ENCODE data around the gene CENPW.

The CENPW gene

DNA sequence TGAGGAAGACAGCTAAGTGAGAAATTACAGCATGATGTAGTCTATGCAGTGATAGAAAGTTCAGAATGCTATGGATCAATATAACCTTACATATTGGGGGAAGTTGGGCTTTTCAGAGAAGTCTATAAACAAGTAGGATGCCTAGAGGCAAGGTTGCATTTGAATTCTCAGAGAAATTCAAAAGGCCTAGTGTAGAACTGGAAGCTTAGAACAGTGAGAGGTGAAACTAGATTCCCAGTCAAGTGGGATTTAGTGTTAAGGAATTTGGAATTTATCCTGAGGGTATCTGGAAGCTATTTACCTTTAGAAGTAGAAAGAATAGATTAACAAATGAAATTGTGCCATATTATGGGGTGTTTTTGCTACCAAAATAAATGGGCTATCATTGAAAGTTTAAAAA lies 4.3 kb downstream of the CENPW start:
- peaks cover 29% of the 10 kb centered on the region for H3K4me1 Mint-ChIP-seq (ENCODE audit: low read depth)
- H3K4me3 Mint-ChIP-seq = no peak overlapping the region
- H3K36me3 Mint-ChIP-seq (ENCODE audit: low read depth) = no peaks in the 10 kb centered on the region
- H3K9me3 Mint-ChIP-seq = no peaks in the 10 kb centered on the region
- intact Hi-C loops (cut with micrococcal nuclease) = loop anchor here (10.0 kb wide), 2 partner anchors 349 to 921 kb away; partner anchors contain the start of gene RNF146
- H3K27me3 Mint-ChIP-seq = no peaks in the 10 kb centered on the region
- no peak overlapping the region for H3K27ac Mint-ChIP-seq

DNA sequence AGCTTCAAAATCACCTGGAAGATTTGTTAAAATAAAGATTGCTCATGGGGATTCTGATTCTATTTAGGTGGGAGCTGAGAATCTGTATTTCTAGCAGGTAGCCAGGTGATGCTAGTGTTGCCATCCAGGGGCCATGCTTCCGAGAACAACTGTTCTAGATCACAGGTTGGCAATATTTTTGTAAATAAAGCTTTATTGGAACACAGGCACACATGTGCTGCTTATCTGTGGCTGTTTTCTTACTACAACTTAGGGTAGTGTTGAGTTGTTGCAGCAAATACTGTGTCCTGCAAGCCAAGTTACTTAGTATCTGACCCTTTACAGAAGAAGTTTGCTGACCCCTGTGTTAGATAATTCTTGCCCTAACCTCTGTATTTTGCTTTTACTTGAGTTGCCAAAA lies 12.0 kb downstream of the CENPW start:
- Mint-ChIP-seq H3K27ac (no peak overlapping the region), H3K27me3 (no peaks in the 10 kb centered on the region), H3K36me3 (ENCODE audit: low read depth) (no peaks in the 10 kb centered on the region), H3K4me1 (ENCODE audit: low read depth) (no peaks in the 10 kb centered on the region), H3K4me3 (no peak overlapping the region), H3K9me3 (peaks cover 9% of the 10 kb centered on the region)
- intact Hi-C loops (cut with micrococcal nuclease) = no loop called here

DNA sequence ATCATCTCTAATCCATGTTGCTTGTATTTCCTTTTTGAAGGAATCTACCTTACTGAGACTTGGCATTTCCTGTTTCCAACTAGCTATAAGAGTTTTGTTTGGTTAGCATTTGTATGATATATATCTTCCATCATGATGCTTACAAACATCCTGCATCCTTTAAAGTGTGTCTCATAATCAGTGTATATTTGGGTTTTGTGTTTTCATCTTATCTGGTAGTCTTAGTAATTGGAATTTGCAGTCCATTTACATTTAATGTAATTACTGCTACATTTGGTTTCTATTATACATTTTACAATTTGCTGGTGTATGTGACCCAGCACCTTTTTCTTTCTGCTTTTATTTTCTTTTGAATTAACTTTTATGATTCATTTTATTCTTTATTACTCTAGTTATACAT lies 12.6 kb downstream of the CENPW start:
- H3K4me3 Mint-ChIP-seq = no peak overlapping the region
- no peaks in the 10 kb centered on the region for H3K27me3 Mint-ChIP-seq
- no peaks in the 10 kb centered on the region for H3K4me1 Mint-ChIP-seq (ENCODE audit: low read depth)
- no peak overlapping the region for H3K27ac Mint-ChIP-seq
- intact Hi-C loops (cut with micrococcal nuclease) = no loop called here
- no peaks in the 10 kb centered on the region for H3K36me3 Mint-ChIP-seq (ENCODE audit: low read depth)
- H3K9me3 Mint-ChIP-seq = peaks cover 13% of the 10 kb centered on the region

DNA sequence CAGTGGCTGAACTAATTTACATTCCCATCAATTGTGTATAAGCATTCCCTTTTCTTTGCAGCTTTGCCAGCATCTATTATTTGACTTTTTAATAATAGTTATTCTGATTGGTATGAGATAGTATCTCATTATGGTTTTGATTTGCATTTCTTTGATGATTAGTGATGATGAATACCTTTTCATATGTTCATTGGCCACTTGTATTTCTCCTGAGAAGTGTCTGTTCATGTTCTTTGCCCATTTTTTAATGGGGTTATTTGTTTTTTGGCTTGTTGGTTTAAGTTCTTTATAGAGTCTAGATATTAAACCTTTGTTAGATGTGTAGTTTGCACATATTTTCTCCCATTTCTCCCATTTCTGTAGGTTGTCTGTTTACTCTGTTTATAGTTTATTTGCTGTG lies 16.6 kb downstream of the CENPW start:
- Mint-ChIP-seq H3K27ac (no peak overlapping the region), H3K36me3 (ENCODE audit: low read depth) (peaks cover 13% of the 10 kb centered on the region), H3K27me3 (no peaks in the 10 kb centered on the region), H3K9me3 (peaks cover 19% of the 10 kb centered on the region), H3K4me3 (no peak overlapping the region), H3K4me1 (ENCODE audit: low read depth) (no peaks in the 10 kb centered on the region)
- intact Hi-C loops (cut with micrococcal nuclease) = no loop called here

DNA sequence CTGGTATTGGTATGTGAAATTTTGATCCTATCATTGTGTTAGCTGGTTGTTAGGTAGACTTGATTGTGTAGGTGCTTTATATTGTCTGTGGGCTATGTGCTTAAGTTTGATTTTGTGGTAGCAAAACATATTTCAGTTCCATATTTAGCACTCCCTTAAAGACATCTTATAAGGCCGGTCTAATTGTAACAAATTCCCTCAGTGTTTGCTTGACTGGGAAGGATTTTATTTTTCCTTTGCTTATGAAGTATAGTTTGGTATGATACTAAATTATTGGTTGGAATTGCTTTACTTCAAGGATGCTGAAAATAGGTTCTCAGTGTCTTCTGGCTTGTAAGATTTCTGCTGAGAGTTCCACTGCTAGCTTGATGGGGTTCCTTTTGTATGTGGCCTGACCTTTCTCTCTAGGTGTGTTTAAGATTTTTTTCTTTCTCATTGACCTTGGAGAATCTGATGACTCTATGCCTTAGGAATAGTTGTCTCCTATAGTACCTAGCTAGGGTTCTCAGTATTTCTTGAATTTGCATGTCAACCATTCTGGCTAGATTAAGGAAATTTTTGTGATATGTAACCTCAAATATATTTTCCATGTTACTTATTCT lies 20.1 kb downstream of the CENPW start:
- H3K27ac Mint-ChIP-seq = no peak overlapping the region
- no peaks in the 10 kb centered on the region for H3K4me1 Mint-ChIP-seq (ENCODE audit: low read depth)
- peaks cover 19% of the 10 kb centered on the region for H3K9me3 Mint-ChIP-seq
- H3K36me3 Mint-ChIP-seq (ENCODE audit: low read depth) = peaks cover 13% of the 10 kb centered on the region
- no peaks in the 10 kb centered on the region for H3K27me3 Mint-ChIP-seq
- no peak overlapping the region for H3K4me3 Mint-ChIP-seq
- intact Hi-C loops (cut with micrococcal nuclease) = no loop called here

DNA sequence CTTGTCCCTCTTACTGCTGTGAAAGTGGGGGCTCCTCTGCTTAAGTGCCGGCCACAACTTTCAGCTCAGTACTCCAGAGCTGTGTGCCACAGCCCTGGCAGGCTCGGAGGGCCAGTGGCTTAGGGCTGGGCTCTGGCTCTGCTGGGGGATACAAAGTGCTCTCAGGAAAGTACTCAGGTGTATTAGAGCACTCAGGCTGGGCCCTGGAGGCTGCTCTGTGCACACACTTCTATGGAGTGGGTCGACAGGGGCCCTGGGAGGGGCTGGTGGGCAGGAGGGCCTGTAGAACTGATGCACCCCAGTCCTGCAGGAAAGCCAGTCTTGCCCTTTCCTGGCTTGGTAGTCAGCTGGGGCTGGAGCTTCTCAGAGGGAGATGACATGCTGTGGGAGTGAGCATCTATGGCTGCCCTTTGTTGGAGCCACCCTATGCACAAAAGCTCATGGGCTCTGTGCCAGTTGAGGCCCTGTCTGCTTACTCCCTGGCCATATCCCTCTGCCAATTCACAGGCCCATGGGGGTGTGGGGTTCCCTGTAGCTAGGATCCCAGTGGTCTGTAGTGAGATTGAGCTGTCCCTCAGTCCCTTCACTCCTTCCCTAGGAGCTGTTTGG lies 22.0 kb downstream of the CENPW start:
- intact Hi-C loops (cut with micrococcal nuclease) = loop anchor here (1.0 kb wide), 1 partner anchor 759 kb away; no protein-coding TSS in a partner anchor
- Mint-ChIP-seq H3K4me1 (ENCODE audit: low read depth) (no peaks in the 10 kb centered on the region), H3K27ac (no peak overlapping the region), H3K9me3 (peaks cover 10% of the 10 kb centered on the region), H3K4me3 (no peak overlapping the region), H3K36me3 (ENCODE audit: low read depth) (peaks cover 13% of the 10 kb centered on the region), H3K27me3 (no peaks in the 10 kb centered on the region)

DNA sequence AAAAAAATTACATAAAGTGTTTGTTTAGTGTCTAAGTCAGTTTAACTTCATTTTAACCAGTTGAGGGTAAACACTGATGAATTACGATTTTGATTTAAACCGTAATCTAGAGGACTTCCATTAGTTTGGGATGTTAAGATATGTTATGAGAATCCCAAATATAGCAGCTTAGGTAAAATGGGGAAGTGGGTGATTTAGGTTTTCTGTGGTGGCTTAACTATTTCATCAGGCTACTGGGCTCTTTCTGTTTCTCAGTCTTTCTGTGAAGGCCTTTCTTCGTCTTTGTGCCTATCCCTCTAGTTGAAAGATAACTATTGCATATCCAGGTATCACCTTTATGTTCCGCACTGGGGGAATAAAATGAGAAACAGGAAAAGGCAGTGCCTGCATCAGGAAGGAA lies 27.9 kb downstream of the CENPW start:
- Mint-ChIP-seq H3K4me1 (ENCODE audit: low read depth) (peaks cover 6% of the 10 kb centered on the region), H3K36me3 (ENCODE audit: low read depth) (no peaks in the 10 kb centered on the region)
- intact Hi-C loops (cut with micrococcal nuclease) = no loop called here

DNA sequence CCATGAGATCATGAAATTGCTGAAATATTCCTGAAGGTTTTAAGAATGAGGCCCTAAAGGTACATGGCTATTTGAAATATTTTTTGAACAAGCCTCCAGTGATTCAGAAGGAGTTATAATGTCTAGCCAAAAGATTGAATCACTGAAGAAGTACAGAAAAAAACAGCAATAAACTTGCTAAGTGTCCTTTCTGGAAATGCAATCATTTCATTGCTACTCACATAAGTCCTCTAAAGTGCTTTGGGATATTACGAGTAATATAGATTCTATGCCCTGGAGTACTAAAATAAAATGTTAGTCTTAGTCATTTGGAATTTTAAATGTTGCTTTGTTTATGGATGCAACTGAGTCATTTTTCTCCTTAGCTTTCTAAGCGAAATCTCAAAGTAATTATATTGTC lies 32.7 kb downstream of the CENPW start:
- intact Hi-C loops (cut with micrococcal nuclease) = no loop called here
- no peak overlapping the region for H3K4me3 Mint-ChIP-seq
- H3K27me3 Mint-ChIP-seq = no peaks in the 10 kb centered on the region
- H3K36me3 Mint-ChIP-seq (ENCODE audit: low read depth) = no peaks in the 10 kb centered on the region
- H3K9me3 Mint-ChIP-seq = peaks cover 10% of the 10 kb centered on the region
- H3K27ac Mint-ChIP-seq = no peak overlapping the region
- peaks cover 6% of the 10 kb centered on the region for H3K4me1 Mint-ChIP-seq (ENCODE audit: low read depth)

More for the DNA sequence above, 27.9 kb downstream of the CENPW start:
- Mint-ChIP-seq H3K27ac (no peak overlapping the region), H3K9me3 (peaks cover 10% of the 10 kb centered on the region), H3K27me3 (no peaks in the 10 kb centered on the region), H3K4me3 (no peak overlapping the region)

DNA sequence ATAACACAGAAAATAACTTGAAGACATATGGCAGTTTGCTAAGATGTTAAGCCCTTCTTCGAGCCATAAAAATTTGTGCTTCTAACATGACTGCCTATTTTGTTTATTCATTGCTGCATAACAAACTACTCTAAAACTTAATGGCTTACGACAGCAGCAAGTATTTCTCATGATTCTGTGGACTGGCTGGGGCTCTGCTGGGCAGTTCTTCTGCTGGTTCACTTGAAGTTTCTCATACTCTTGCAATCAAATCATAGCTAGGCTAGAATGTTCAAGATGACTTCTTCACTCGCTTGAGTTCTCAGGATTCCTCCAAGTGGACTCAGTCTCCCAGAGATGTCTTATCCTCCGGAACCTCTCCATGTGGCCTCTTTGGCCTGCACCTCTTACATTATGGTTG lies 33.4 kb downstream of the CENPW start:
- intact Hi-C loops (cut with micrococcal nuclease) = no loop called here
- Mint-ChIP-seq H3K9me3 (peaks cover 10% of the 10 kb centered on the region), H3K4me3 (no peak overlapping the region), H3K27ac (no peak overlapping the region), H3K27me3 (no peaks in the 10 kb centered on the region), H3K36me3 (ENCODE audit: low read depth) (no peaks in the 10 kb centered on the region), H3K4me1 (ENCODE audit: low read depth) (peaks cover under 1% of the 10 kb centered on the region)

DNA sequence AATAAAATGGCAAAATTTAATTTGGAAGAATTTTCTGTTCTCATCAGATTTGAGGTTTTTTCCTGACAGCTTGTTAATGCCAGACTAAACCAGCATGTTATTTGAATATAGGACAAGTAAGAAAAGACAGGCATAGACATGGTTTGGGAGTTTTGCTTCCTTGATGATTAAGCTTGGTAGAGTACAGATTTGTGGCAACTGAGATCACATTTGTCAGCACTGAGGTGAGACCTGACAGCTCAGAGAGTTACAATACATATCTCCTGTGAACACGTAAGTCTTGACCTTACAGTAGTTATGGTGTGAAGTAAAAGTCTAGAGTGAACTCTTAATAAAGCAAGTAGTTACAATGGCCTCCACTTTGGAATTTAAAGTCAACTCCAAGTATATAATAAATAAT lies 34.5 kb downstream of the CENPW start:
- Mint-ChIP-seq H3K27me3 (no peaks in the 10 kb centered on the region), H3K4me1 (ENCODE audit: low read depth) (no peaks in the 10 kb centered on the region), H3K36me3 (ENCODE audit: low read depth) (no peaks in the 10 kb centered on the region), H3K9me3 (peaks cover 7% of the 10 kb centered on the region), H3K4me3 (no peak overlapping the region), H3K27ac (no peak overlapping the region)
- intact Hi-C loops (cut with micrococcal nuclease) = no loop called here

DNA sequence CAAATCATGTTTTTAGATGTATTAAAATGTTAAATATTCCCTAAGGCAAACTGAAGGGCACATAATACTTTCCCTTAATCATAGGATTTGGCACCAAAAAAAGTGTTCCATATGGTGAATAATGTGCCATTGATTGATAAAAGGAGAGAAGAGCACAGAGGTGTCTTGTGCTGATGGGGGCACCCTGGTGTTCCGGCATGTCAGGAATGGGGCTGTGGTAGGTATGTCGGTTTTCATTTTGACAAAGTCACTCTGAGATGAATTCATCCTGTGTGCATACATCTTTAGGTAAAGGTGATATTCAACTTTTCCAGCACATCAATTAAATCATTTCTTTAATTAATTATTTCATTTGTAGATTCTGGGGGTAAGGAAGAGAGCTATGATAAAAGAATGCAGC lies 36.8 kb downstream of the CENPW start:
- H3K27ac Mint-ChIP-seq = no peak overlapping the region
- no peaks in the 10 kb centered on the region for H3K36me3 Mint-ChIP-seq (ENCODE audit: low read depth)
- no peaks in the 10 kb centered on the region for H3K27me3 Mint-ChIP-seq
- H3K9me3 Mint-ChIP-seq = peaks cover 11% of the 10 kb centered on the region
- no peaks in the 10 kb centered on the region for H3K4me1 Mint-ChIP-seq (ENCODE audit: low read depth)
- intact Hi-C loops (cut with micrococcal nuclease) = no loop called here
- H3K4me3 Mint-ChIP-seq = no peak overlapping the region

DNA sequence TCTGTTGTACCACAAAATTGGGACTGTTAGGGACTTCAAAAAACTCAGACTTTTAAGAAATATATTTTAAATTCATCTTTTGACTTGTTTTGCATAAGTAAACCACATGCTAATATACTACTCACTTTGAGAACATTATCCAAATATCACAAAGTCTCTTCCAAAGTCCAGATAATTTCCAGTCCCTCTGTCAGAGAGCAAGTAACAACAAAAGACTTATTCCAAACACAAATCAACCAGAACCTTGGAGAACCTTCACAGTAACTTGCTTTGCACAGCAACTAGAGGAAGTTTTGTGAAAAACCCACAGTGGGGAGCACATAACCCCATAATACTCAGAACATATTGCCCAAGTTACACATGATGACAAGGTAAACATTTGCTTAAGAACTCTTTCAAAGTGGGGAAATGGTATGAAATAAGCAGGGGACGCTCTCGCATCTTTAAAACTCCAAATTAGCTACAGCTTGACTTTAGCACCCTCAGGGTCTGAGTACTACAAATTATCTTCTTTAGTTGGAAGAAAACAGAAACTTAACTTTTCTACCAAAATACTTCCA lies 37.8 kb downstream of the CENPW start:
- intact Hi-C loops (cut with micrococcal nuclease) = no loop called here
- peaks cover 21% of the 10 kb centered on the region for H3K9me3 Mint-ChIP-seq

DNA sequence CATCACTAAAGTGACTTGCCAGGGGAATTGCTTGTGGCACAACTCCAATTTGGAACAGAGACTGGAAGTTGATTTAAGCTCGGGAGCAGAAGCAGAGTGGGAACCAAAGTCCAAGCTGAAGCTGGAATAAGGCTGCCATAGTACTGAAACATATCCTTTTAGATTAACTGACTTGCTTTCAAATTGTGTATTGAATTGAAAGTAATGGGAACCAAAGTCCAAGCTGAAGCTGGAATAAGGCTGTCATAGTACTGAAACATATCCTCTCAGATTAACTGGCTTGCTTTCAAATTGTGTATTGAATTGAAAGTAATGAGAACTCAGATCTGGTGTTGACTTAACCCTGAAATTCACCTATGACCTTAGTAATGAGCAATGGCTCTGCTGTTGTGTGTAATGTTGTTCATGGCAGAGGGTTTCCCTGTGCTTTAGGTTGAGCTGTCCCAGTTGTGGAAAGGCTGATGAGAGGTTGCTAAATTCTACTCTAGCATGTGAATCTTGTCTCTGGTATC lies 40.2 kb downstream of the CENPW start:
- Mint-ChIP-seq H3K36me3 (ENCODE audit: low read depth) (no peaks in the 10 kb centered on the region), H3K4me3 (no peak overlapping the region), H3K27me3 (no peaks in the 10 kb centered on the region), H3K9me3 (peaks cover 44% of the 10 kb centered on the region), H3K27ac (no peak overlapping the region), H3K4me1 (ENCODE audit: low read depth) (no peaks in the 10 kb centered on the region)
- intact Hi-C loops (cut with micrococcal nuclease) = no loop called here

More for the DNA sequence above, 37.8 kb downstream of the CENPW start:
- H3K4me3 Mint-ChIP-seq = no peak overlapping the region
- no peaks in the 10 kb centered on the region for H3K27me3 Mint-ChIP-seq
- no peaks in the 10 kb centered on the region for H3K36me3 Mint-ChIP-seq (ENCODE audit: low read depth)
- no peak overlapping the region for H3K27ac Mint-ChIP-seq
- H3K4me1 Mint-ChIP-seq (ENCODE audit: low read depth) = no peaks in the 10 kb centered on the region

DNA sequence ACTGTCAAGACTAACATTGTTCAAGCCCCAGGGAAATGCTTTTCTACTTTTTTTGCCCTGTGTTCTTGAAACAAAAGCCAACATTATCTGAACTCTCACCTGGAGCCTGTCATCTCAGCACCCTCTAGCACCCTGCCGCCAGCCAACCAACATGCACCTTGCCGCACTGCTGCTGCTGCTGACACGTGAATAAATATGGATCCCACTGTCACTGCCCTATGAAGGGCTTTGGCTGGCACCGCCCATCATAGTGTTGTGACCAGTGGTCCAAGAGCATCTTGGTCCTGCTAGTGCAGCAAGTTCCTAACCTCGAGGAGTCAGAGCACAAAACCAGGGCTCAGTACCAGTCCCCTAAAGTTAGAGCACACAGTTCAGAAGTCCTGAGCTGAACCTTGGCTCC lies 41.6 kb downstream of the CENPW start:
- no peaks in the 10 kb centered on the region for H3K27me3 Mint-ChIP-seq
- intact Hi-C loops (cut with micrococcal nuclease) = no loop called here
- H3K9me3 Mint-ChIP-seq = peaks cover 44% of the 10 kb centered on the region
- H3K4me3 Mint-ChIP-seq = no peak overlapping the region
- no peaks in the 10 kb centered on the region for H3K36me3 Mint-ChIP-seq (ENCODE audit: low read depth)
- H3K27ac Mint-ChIP-seq = no peak overlapping the region
- H3K4me1 Mint-ChIP-seq (ENCODE audit: low read depth) = no peaks in the 10 kb centered on the region

All from dendritic cell treated with granulocyte-macrophage colony-stimulating factor and Interleukin-4, amounts not matched to agents 40 ng/mL and 50 ng/mL, for 4 days (primary cell).